Cortex of kidney (tissue), 1 donor: ENCODE measurements around the gene UVSSA.
"Not testable (repeated sequence)": the region's sequence is repeated elsewhere in the genome, so short reads cannot be mapped to it uniquely, and the experiment has no call there.

ENCODE experiments used
- DNase-seq: peaks from one replicate; lab custom pipeline; 2025; lab: John Stamatoyannopoulos, UW

Gene UVSSA

DNA sequence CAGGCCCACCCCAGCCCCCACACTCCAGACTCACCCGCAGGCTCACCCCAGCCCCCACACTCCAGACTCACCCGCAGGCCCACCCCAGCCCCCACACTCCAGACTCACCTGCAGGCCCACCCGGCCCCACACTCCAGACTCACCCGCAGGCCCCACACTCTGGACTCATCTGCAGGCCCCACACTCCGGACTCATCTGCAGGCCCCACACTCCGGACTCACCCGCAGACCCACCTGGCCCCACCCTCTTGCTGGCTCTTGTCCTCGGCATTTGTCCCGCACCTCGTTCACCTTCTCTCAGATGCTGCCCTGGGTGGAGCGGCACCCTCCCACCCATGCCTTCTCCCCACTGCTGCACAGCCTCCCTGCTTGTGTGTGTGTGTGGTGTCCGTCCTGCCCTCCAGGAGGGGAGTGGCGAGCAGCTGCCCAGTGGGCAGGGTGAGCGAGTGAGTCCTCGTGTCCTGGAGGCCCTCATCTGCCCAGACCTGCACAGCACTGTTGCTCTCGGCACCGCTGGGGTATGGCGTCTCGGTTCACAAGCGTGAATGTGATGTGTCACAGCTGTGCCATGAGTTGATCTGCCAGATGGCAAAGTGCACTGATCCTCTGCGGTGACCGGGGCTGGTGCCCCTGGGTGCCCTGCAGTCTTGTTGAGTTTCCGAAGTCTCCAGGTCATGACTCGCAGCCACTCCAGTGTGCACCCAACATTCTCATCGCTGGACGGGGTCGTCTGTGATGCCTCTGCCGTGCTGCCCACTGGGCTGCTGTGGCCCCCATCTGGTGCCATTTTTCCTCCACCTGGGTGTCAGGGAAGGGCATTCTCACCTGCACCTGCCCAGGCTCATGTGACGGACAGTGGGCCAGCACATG is 29.6 kb upstream of the UVSSA start:
- no peak for DNase-seq

DNA sequence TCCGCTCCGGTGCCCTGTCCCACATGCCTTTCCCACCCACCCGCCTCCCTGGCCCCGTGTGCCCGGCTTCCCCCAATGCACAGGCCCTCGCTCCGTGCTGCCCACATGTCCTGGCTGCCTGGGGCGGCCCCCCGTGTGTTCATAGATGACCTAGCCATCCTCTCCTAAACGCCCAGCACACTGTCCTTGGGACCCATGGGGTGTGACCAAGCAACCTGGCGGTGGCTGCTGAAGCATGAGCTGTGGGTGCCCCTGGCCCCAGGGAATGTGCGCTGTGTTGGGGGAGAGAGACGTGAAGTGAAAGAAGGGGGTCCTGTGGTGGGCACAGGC is 29.0 kb upstream of the UVSSA start:
- no peak for DNase-seq

DNA sequence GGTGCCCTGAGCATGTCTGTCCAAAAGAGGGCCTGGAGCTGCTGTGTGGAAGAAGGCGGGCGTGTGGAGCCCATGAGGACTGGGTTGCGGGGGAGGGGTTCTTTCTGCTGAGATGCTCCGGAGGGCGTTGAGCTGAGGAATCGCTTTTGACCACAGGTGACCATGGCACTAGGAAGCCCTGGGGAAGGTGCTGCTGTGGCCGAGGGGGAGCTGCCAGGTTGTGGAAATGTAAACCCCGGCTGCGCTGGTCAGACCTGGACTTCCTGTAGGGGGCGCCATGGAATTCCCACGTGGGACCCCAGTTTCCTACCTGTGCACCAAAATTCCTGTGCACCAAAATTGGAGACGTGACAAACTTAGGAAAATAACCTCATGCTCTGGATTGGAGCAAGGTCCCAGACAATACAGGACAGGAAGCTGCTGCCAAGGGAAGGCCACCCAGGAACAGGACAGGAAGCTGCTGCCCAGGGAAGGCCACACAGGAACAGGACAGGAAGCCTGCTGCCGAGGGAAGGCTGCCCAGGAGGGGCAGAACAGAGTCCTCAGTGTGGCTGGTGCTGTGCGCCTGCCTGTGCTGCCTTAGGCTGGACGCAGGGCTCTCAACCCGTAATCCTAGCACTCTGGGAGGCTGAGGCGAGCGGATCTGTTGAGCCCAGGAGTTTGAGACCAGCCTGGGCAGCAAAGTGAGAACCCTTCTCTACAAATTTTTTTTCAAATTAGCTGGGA is 28.4 kb upstream of the UVSSA start:
- DNase-seq, result no peak

DNA sequence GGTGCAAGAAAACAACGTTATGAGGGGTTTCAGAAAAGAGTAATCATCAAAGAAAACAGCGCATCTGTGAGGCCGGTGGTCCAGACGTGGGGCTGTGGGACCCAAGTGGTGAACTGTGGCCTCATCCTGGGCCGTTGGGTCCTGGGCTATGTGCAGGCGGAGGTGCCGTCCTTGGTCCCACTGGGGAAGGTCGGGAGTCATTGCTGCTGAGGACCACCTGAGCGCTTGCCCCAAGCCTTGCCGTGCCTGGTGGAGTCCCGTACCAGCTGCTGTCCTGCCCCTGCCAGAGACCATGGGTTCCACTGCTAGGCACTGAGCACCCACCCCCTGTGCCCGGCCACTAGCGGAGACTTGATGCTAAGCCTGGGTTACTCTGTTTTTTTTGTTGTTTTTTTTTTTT is 25.5 kb upstream of the UVSSA start:
- no peak for DNase-seq

DNA sequence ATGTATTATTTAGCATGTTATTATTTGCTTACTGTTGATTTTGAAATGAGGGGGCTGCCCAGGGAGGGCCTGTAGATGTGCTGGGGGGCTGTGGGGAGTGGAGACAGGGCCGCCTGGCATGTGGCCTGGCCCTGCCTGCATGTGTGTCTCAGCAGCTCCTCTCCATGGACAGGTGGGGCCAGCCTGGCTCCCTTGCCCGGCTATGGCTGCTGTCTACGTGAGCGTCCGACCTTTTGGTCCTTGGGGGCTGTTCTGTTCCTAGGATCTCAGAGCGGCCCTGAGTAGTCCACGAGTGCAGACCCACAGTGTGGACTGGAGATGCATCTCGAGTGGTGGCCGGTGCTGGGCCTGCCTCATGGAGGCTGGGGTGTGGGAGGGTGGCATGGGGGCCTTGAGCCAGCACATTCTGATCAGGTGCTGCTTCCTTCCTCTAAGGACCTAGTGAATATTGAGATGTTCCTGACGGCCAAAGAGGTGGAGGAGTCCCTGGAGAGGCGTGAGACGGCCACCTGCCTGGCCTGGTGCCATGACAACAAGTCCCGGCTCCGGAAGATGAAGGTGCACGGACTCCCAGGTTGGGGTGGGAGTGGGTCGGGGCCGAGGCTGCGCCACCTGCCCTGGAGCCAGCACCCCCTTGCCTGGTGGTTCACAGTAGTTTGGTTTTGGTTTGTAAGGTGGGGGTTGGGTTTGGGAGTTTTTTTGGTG is 24.9 kb upstream of the UVSSA start:
- DNase-seq, result no peak

DNA sequence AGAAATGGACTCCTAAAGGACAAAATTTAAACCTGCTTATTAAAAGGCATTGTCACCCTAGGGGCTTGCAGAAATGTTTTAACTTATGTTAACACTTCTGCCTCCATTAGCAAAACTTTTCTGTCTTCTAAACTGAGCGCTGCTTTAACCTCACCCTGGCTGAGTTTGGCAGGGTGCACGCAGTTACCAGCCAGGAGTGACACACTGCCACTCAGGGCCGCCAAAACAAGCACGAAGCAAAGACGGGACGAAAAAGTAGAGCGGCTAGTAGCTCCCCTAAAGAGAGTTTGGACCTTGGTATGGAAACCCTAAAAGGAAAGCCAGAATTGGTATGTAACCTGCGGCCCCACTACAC is 23.8 kb upstream of the UVSSA start:
- DNase-seq, result no peak

DNA sequence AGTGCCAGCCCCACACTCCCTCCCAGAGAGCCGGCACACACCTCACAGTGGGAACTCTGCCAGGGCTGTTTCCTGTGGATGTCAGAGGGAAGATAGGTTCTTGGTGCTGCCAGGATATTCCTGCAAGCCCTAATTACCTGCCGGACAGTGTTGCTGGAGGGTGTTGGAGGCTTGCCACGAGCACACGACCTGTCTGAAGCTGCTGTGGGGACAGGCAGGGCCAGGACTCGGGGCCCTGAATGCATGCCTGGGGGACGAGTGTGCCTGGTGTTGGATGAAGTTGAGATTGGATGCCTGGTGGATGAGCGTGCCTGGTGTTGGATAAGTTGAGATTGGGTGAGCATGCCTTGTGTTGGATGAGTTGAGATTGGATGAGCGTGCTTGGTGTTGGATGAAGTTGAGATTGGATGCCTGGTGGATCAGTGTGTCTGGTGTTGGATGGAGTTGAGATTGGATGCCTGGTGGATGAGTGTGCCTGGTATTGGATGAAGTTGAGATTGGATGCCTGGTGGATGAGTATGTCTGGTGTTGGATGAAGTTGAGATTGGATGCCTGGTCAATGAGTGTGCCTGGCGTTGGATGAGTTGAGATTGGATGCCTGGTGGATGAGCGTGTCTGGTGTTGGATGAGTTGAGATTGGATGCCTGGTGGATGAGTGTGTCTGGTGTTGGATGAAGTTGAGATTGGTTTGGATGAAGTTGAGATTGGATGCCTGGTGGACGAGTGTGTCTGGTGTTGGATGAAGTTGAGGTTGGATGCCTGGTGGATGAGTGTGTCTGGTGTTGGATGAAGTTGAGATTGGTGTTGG is 23.2 kb upstream of the UVSSA start:
- DNase-seq, result no peak

DNA sequence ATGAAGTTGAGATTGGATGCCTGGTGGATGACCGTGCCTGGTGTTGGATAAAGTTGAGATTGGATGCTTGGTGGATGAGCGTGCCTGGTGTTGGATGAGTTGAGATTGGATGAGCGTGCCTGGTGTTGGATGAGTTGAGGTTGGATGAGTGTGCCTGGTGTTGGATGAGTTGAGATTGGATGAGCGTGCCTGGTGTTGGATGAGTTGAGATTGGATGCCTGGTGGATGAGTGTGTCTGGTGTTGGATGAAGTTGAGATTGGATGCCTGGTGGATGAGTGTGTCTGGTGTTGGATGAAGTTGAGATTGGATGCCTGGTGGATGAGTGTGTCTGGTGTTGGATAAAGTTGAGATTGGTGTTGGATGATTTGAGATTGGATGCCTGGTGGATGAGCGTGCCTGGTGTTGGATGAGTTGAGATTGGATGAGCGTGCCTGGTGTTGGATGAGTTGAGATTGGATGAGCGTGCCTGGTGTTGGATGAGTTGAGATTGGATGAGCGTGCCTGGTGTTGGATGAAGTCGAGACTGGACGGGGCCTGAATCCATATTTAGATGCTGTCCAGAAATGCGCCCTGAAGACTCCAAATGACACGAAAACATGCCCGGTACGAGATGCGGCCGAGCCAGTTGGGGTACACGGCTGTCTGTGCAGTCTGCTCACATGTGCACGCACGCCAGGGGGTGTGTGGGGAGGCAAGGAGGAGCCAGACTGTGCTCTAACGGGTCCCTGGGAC is 22.4 kb upstream of the UVSSA start:
- not testable (repeated sequence) for DNase-seq

DNA sequence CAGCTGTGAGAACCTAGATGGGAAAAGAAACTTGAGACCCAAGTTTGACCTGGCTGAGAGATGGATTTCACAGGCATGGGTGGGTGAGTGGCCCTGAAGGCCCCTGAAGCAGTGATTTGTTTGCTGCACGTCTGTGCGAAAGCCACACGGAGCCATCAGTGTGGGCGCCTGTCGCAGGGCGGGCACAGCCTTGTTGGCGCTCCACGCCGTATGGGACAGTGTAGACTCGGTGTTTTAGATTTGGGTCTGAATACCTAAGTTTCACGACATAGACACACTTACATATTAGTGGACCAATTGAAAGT is 21.9 kb upstream of the UVSSA start:
- DNase-seq, result no peak

DNA sequence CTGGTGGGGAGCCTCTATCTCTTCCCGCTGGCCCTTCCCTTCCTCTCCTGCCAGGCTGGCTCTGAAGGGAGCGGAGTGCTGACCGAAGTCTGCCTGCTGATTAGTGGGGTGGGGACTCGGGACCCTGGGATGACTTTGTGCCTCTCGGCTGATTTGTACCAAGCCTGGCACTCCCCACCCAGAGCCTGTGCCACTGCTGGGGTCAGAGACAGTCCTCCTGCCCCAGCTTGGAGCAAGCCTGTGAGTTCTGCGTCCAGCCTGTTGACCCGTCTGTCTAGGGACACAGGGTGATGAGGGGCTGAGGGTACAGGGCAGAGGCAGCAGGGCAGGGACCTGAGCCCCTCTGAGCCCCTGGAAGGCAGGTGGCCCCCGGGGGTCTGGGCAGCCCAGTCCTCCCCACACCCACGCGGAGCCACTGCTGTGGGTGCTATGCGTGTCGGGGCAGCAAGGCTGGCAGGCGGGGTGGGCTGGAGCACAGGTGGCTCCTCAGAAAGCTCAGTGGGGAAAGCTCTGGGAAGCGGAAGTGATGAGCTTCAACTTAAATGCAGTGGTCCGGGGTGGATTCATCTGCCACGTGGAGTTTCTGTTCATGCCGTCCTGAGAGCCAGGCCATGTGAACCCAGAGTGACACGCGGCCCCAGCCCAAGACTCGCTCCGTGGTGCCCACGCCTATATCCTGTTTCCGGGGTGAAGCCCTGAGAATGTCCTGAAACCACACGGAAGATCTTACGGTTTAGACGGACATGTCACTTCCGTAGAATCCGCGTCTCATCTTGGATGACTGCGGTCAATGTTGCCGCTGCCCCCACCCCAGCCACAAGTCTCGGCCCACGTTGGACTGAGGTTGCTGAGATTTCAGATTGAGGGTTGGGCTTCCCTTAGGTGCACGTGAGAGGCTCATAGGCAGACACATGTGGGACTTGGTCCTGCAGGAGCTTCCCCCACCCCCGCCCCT is 21.1 kb upstream of the UVSSA start:
- no peak for DNase-seq

DNA sequence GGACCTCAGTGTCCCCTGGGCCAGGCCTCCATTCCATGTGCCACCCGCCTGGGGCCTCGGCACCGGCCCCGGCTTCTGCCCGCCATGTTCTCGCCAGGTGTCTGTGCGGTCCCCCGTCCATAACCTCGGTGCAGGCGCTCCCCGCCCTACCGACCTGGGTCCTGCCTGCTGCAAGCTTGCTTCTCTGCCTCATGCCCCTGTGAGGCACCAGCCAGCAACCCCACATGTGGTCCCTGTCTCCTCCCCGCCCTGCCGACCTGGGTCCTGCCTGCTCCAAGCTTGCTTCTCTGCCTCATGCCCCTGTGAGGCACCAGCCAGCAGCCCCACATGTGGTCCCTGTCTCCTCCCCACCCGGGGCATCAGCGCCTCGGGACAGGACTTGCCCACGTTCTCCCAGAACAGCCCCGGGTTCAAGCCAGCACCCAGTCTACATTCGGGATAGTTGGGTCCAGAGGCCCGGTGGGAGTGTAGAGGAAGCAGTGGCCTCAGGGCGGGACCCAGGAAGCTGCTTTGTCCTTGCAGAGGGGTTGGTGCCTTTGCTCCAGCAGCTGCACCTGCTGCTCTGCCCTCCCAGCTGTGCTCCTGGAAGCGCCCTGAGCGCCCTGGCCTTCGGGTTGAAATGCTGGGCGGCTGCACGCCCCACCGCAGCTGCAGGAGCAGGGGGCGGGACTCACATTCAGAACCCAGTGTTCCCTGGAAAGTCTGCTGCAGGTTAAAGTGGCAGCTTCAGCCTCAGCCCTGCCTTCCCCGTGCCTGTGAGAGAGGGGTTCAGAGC is 20.1 kb upstream of the UVSSA start:
- no peak for DNase-seq

DNA sequence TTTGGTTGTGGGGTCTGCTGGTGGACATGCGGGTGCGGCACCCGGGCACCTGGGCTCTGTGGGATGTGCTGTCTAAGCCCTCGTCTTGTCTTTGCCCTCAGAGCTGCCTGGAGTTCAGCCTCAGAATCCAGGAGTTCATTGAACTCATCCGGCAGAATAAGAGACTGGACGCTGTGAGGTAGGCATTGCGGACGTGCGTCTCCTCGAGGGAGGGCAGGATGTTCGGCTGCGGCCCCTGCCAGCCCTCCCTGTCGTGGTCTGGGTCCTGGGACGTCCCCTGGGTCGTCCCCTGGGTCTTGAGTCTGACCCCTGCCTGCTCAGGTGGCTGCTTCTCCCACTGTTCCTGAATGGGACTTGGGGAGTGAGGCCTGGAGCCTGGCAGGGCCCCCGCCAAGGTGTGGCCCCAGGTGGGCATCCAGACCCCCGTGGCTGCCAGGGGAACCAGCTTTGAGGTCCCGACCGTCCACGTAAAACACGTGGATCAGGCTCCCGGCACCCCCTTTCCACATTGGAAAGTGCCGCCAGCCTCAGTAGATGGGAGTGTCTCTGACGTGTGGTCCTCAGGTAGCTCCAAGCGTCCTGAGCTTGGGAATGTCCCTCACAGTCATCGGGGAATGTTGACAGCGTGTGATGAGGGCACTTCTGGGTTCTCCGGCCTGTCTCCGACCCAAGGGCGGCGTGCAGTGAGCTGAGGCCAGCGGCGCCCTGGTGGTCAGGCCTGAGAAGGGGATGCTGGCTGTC is 19.3 kb upstream of the UVSSA start:
- no peak for DNase-seq

DNA sequence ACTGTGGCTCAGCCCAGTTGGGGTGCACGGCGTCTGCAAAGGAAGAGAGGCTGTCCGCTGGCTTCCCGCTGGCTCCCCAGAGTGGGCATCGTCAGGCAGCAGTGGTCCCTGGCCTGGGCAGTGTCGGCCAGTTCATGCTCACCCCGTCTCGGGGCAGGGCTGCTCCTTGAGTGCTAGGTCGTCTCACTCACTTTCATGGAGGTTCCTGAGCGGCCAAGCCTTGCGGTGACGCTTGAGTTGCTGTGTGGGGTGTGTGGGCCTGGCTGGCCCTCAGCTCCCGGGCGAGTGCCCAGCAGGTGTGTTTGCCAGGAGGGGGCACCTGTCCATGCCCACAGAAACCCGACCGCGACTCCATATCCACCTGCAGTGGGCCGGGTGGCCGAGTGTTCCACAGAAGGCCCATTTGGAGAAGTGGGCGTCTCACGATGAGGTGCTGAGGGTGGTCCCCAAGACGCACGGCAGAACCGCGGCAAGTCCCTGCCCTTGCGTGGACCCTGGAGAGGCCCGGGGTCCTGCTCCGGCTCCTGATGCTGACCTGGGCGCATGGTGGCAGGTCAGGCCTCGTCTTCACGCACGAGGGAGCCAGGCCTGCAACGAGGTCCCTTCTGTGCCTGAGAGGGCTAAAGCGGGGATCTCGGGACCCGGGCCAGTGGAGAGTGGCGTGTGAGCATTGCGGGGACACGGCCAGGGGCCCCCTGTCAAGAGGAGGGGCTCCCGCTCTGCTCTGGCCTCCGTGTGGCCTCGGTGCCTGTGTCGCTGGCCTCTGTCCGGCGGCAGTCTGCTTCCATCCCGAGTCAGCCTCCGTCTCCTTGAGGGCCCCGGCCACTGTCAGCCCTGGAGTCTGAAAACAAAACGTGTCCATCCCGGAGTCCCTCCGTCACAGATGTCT is 18.5 kb upstream of the UVSSA start:
- DNase-seq, result no peak

DNA sequence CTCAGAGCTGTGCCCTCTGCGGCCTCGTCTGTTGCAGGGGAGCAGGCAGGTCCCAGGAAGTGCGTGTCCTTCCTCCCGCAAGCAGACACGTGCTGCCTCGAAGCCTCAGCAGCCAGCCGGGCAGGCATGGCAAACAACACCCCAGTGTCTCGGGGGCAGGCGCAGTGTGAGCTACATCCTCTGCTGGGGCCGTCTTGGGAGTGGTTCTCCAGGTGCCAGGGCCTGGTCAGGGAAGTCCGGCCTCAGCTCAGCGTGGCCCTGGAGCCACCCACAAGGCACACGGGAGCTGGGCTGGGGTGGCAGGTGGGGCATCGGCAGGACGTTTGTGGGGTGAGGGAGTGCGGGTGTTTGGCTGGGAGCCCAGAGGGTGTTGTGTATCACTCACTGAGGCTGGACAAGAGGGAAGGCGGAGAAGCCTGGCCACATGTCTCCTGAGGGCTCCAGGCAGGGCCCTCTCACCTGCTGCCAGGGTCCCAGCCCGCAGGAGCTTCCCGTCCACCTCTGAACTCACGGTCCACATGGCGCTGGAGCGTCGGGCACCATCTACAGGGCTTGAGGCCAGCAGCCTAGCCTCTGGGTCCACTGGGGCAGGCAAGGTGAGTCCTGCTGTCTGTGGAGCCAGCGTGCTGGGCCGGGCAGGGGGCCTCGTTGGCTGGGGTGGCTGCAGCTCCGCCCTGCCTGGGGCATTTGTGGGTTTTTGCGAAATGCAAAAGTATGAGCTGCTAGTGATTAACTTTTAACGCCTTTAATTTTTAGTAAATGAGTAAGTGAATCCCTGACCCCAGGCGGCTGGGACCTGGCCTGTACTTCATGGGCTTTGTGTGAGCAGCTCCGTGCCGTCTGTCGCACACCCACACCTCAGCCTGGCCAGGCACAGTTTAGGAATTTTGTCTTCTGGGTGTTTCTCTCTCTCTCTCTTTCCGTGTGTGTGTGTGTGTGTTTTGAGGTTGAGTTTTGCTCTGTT is 17.3 kb upstream of the UVSSA start:
- no peak for DNase-seq

DNA sequence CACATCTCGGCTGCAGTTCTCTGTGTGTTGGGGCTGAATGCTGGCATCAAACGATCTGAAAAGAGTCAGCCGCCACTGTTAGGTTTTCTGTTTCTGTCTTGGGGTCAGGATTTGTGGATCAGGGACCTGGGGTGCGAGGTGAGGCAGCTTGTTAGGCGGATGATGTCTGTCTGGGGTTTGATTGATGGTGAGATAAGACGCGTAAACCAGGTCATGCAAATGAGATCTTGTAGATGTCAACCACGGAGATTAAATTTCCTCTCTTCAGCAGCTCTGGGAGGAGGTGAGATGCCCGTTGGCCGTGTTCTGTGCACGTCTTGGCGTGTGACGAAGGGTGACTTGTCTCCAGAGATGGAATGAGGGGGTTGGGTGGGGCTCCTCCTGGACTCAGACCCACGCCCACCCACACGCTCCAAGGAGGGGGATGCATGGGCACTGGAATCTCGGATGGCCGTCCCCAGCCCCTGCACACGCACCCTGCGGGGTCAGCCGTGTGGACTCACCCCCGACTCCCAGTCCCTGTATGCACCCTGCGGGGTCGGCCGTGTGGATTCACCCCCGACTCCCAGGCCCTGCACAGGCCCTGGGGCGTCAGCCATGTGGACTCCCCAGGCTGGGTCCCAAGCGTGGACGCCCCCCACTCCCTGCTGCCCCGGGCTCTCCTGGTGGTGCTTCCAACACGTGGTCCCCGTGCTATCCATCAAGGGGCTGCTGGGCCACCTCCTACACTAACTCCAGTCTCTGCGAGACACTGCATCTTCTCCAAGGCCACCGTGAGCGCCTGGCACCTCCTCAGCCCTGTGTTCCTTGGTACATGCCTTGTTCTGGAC is 16.0 kb upstream of the UVSSA start:
- DNase-seq, result no peak
